ENCODE measurements around the gene ALCAM.

Gene ALCAM

DNA sequence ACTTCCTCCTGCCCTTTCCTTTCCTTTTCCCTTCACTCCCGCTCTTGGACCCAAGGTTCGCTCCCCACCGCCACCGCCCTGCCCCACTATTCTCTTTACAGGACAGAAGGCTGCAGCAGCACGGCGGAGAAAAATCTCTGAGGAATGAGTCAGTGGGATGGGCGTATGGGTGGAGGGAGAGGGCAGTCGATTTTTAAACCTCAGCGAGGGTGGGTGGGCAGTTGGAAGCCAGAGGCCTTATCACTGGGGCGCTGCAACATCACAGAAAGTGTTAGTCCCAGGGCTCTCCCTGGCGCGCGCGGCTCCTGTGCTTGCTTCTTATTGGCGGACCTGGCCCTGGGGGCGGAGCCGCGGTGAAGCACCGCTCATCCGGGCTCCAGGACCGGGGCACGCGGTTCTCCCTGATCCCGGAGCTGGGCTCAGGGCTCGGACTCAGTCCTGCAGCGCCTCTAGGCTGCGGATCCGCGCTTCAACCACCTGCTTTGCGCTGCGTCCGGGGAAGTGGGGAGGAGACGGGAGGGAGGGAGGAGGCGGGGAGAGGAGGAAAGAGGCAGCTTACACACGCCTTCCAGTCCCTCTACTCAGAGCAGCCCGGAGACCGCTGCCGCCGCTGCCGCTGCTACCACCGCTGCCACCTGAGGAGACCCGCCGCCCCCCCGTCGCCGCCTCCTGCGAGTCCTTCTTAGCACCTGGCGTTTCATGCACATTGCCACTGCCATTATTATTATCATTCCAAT lies at the start of gene ALCAM:
TSS of gene ALCAM (plus strand) at position 584 of the 737 bp plus-strand sequence.
- peak; percentile 76 to 78 for DNase-seq

DNA sequence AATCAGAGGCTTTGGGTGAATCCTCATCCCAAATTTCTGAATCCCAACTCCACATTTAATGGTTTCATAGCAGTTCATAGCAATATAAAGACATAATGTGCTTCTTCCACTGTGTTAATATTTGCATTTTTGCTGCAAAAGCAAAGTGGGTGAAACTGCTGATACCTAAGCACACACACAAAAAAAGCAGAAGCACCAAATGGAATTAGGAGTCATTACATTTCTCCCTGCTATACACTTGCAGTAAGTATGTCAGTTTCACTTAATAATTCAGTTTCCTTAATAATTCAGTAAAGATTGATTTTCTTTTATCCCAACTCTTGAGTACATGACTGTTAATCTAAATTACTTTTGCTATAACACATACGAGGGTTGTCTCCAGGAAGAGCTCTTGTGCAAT lies 48.9 kb upstream of the ALCAM start:
- DNase-seq, result no peak

DNA sequence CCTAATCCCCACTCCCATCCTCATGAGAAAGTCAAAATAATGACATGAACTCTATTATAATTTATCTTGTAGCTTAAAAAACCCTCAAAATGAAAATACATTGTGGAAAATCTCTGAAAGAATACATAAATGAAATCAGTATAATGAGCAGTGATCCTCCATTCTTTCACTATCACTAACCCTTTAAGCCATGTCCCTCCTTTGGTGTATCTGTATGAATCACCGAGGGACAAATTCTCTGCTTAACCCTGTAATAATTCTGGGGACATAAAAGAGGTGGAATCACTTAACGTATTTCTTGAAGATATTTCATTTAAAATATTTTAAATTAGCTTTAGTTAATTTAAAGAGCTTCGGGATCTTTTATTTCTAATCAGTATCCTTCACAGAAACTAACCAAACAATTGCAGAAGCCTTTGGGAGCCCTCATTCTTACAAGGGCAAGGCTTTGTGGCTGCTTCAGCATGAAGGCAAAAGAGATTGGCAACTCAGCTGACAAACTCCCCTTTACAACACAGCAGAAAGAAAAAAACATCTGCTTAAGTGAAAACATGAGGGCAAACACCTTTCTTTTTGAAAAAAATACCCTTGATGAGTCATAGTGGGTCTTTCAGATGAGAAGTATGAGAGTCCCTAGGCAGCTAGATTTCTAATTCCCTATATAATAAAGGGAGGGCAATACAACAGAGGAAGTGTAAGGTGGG lies 44.0 kb upstream of the ALCAM start:
- DNase-seq, result no peak

DNA sequence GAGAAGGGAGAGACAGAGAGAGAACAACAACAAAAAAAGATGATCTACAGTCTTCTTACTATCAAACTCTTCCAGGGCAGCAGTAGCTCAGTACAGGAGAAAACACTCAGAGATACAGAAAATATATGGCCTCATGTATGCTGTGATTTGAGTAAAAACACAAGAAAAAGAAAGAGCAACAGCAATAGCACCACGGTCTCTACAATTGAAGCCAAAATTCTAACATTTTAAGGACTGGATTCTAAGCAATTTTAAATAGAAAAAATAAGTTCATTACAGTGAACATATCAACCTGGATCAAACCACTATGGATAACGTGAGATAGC lies 43.5 kb upstream of the ALCAM start:
- DNase-seq, result no peak

DNA sequence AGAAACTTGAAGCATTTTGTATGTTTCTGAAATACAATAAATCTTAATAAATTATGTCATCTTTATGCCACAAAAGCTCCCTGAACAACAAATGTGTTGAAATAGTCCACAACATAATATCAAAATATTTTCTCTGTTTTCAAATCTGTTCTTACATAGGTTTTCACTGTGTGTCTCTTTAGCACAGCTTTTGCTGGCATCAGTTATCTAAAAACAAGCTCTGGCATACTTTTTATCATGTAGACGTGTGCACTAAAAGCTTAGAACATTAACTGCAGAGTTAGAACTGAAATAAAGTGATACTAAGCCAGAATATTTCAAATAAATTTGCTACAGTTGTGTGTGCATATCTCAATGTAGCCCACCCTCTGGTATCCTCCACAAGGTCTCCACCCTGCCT lies 41.8 kb upstream of the ALCAM start:
- DNase-seq, result no peak

DNA sequence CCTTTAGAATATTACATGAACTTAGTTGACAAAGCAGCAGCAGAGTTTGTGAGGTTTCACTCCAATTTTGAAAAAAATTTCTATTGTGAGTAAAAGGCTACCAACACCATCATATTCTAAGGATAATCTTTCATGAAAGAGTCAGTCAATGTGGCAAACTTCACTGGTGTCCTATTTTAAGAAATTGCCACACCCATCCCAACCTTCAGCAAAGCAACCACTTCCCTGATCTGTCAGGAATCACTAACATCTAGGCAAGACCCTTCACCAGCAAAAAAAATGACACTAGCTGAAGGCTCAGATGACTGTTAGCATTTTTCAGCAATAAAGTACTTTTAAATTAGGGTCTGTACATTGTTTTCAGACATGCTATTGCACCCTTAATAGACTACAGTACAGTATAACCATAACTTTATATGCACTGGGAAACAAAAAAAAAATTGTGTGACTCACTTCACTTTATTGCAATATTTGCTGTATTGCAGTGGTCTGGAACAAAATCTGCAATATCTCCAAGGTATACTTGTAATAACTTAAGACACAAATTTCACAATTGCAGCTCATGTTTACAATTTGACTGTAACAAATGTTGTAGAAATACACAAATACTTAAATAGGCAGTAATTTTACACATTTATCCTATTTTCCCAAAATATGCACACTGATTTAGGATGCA lies 38.9 kb upstream of the ALCAM start:
- no peak for DNase-seq

DNA sequence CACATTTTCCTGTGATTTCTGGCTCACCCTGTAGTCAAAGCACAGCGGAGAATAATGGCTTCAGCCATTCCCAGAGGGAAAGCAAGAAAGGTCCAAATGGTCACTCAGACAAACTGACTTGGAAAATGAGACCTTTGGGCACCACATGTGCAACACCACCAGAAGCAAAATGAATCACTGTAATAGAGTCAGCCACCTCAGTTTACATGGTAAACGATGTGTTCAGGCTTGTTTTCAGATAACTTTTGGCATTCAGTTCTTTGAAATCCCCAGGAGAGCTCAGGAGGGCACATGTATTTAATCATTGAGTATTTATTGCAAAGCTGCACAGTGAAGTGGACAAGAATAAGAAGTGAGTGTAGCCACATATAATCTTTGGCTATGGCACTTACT lies 38.4 kb upstream of the ALCAM start:
- no peak for DNase-seq

DNA sequence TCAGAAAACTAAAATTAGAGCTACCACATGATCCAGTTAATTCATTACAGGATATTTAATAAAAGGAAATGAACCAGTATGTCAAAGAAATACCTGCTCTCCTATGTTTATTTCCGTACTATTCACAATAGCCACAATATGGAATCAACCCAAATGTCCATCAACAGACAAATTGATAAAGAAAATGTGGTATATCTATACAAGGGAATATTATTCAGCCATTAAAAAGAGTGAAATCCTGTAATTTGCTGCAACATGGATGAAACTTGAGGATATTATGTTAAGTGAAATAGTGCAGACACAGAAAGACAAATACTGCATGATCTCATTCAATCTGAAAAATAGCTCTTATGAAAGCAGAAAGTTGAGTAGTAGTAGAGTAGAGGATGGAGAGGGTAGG lies 33.7 kb upstream of the ALCAM start:
- no peak for DNase-seq

DNA sequence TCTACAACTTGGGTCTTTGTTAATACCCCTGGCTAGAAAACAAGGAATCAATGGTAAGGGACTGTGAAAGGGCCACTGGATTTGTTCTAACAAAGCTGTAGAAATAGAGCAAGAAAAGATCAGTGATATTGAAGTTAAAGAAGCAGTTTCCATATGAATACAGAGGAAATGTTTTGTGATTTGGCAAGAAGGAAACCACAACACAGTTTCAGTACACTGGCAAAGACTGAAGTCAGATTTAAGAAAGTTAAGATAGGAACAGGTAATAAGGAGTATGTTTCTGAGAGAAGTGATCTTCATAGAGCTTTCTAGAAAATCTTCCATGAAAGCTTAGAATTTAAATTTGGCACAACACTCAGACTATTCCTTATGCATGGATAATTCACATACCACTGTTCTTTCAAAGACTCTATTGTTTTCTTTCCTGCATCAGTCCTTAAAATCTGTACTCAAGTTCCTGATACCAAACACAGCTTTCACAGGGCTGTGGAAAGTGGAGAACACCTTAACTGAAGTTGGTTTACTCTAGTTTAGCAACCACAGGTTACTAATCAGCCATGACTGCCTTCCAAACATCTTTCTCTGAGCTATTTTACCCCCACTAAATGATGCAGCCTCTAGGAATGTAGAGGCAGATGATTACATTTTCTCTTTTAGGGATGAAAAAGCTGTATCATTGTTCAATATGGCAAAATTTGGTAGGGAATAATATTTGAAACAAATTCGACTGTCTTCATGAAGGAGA lies 32.4 kb upstream of the ALCAM start:
- DNase-seq, result no peak

DNA sequence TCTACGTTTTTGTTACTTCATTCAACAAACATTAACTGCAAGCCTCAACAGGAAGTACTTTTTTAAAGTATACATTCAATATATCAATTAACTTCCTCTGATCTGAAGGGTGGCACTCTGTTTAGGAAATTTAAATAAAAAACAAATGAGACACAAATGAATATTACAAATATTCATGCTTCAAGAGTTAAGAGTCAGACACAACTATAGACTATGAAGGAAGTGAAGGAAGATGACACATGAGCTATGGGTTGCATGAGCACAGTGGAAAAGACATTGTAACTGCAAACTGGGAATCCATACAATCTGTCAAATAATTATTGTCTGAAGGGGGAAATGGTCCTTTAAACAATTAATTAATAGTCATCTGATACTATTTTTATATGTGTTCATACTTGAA lies 26.8 kb upstream of the ALCAM start:
- no peak for DNase-seq

DNA sequence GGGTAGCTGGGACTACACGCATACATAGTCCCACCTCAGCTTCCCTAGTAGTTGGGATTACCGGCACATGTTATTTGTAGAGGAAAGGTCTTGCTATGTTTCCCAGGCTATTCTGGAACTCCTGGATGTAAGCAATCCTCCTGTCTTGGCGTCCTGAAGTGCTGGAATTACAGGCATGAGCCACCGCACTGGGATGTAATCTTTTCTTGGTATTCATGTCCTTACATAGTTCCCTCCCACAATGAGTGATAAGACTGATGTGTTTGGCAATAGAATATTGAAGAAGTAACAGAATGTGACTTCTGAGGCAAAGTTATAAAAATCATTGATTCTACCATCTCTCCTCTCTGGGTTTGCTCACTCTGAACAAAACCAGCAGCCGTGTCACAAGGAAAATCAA lies 22.7 kb upstream of the ALCAM start:
- no peak for DNase-seq

DNA sequence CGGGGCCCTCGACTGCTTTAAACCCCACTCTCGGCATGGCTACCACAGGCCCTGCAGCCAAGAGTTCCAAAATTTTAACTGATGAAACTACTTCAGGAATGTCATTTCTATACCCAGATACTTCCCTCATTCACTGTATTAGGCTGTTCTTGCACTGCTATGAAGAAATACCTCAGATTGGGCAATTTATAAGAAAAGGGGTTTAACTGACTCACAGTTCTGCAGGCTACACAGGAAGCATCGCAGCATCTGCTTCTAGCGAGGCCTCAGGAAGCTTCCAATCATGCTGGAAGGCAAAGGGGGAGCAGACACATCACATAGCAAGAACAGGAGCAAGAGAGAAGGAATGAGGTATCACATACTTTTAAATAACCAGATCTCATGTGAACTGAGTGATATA lies 21.6 kb upstream of the ALCAM start:
- DNase-seq, result no peak

DNA sequence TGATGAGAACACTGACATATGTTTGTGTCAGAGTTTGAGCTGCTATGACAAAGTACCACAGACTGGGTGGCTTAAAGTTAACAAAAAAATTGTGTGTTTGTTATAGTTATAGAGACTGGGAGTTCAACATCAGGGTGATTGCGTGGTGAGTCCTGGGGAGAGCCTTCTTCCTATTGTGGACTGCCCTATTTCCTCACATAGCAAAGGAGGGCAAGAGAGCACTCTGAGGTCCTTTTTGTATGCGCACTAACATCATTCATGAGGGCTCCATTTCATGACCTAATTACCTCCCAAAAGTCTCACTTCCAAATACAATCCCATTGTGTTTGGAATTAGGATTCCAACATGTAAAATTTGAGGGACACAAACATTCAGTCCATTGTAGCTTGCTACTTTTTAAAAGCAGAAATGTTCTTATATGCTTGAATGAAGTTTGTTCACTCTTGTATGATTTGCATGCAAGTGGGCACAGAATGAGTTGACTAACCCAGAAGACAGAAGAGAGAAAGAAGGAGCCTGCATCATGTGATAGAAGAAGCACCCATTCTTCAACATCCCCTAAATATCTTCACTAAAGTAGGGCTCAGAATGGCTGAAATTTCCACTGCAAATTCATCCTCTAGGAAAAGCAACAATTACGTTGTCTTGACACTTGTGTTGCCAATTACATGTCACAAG lies 18.9 kb upstream of the ALCAM start:
- no peak for DNase-seq

DNA sequence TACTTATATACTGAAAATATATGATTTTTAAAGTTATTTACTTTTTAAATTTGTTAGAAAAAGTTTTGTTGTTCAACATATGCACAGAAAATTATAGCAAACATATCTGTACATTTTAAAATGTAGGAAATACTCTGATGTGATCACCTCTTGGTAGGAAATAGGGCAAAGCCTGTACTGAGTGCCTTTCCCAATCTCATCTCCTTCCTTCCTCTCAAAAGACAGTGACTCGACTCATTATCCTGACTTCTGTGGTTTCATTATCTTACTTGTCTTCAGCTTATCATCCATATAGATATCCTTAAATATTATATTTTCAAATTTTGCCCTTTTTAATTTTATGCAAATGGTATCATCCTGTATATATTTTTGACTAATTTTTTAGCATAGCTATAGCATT lies 18.4 kb upstream of the ALCAM start:
- DNase-seq, result no peak

DNA sequence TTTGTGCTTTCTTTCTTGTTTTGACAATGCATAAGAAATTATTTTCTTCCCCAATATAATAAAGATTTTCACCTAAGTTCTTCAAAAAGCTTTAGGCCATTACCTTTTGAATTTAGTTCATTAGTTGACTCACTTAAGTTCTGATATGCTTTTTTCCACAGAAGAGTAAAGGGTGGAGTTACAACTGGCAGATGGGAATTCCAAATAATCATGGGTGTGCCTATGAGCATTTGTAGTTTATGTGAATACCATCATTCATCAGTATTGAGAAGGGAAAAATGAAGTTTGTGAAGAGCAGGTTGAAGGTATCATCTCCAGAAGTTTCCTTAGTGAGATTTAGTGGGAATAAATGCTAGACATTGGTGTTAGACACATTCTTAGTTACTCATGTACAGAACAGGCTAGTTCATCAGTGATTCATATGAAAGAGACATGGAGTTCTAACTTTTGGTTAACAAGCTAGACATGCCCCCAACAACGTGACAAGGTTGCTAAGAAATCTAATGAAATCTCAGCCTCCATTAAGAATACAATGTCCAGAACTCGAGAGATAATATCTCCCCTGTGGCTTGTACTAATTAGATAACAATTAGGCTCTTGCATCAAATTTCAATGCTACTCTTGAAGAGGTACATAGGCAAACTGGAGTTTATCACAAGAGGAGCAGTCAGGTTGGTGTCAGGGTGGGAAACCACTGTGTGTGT lies 16.9 kb upstream of the ALCAM start:
- no peak for DNase-seq

DNA sequence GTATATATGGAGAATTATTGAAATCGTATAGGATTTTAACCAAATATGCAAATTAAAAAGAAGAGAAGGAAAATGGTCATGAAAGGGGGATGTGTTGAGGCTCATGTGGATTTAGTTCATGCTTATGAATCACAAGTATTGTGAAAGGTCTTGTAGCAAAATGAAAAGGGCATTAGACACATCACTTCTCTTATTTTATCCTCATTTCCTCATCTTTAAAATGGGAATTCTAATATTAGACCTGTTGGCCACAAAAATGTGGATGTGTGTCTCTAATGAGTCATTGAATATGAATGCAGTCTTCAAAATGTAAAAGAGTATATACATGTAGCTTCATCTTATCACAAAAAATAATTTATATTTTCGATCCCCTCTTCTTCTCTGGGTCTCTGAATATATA lies 14.9 kb upstream of the ALCAM start:
- no peak for DNase-seq

DNA sequence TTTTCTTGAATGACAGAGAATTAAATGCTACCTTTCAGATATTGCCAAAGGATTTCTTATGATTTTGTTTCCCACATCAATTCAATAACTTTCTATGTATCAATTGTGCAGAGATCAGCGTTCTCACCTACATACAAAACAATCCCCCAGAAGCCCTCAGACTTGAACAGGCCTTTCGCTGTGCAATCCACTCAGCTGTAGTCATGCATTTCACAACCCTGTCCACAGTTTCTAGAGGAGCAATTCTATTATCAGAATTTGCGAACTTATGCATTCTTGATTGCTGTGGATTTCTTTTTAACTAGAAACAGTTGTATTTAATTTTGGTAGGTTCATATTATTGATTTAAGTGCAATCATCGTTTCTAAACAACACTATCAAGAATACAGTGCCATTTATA lies 13.7 kb upstream of the ALCAM start:
- no peak for DNase-seq

DNA sequence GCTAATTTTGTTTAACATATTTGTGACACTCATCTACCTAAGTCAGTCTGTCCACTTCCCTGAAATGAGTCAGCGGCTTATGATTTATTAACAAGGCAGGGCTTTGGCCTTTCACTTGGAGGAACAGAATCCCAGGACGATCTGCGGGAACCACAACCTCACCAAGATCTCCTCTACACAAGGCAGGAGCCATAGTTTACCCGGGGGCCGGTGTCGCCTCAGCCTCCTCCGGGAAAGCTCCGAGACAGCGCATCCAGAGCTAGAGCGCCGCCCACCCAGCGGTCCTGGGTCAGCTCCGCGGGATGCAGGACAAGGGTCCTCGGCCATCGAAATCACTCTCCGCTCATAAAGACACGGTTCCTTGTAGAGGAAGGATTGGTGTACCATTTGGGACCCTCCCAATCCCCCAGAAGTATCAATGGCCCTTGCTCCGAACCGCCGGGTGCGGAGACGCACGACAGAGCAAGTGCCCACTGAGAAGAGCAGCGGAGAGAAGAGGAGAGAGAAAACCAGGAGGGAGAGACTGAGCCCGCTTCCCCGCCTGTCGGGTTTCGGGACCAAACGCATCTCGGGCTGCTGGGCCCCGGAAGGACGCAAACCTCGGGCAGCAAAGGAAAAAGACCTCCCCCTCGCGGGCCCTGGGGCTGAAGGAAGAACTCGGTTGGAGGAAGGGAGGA lies 13.1 kb upstream of the ALCAM start:
- DNase-seq, result no peak

DNA sequence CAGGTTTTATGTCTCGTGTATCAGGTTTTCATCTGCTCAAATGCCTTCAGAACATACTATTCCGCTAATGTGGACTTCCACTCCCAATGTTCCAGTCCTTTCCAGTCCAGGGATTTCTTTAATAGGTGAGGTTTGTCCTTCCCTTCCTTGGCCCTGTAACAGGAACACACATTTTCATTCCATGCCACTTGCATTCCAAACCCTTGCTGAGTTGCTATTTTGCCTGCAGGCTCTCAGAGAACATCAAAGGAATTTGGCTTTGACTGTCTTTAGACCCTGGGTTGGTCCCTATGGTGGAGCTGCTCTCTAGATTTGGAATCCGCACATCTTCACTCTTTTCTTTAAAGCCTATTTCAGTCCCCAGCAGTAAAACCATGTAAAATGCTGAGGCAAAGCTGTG lies 12.3 kb upstream of the ALCAM start:
- no peak for DNase-seq

DNA sequence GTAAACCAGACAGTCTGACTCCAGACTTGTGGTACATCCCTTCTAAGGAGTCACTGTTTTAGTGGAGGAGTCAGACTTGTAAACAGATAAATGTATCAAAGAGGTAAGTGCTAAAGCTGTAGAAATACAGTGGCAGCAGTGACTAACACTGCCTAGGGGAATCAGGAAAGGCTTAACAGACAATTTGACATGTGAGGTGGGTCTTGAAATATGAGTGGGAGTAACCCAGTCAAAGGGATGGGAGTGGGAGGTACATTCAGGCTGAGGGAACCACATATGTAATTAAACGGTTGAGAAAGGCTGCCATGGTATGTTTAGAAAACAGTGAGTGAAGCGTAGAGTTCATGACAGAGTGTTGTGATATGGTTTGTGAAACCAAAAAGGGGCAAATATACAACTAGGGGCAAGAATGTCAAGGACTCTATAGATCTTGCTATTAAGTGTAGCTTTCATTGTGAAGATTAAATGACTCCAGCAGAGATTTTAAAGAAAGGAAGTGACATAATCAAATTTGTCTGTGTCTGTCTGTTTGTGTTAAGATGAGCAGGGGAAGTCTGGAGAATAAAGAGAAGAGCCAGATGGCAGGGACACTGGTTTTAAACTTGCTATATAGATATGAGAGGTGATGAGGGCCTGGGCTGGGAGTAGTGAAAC lies 11.2 kb upstream of the ALCAM start:
- DNase-seq, result no peak

DNA sequence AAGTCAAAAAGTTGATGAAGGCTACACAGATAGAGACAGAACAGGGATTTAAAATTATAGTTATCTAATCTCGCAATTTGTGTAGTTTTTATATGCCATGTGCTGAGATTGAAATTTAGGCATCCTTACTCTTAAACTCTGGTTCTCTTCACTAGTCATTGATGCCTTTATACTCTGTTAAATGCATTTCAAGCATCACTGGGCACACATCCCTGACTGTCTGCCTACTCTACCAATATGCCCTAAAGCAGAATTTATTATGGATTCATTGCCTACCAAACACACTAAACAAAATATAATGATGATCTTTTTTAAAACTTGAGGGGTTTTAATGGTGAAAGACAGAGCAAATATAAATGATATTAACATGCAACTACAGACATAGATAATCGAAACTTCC lies 10.3 kb upstream of the ALCAM start:
- no peak for DNase-seq

All from stimulated activated CD4-positive, alpha-beta T cell treated with anti-CD3 and anti-CD28 coated beads, Interleukin-4, amount 100 ng/mL, for 4 hours (primary cell).